Astrocyte (in vitro differentiated cells and primary cell): Measurements from ENCODE around the gene BPTF. TPM values are rescaled to one million over a fixed set of nuclear protein-coding genes. Genes with fewer than 3 reads are reported as not detected.
"Not testable (repeated sequence)": the region's sequence is repeated elsewhere in the genome, so short reads cannot be mapped to it uniquely, and the experiment has no call there.

Experiments
- DNase-seq: peaks from one replicate; pipeline ENCODE4 v3.0.0-alpha.2; 2010; ENCODE audit warnings: low read depth
- FAIRE-seq: peaks from 2 replicates; lab custom pipeline; 2011; peaks lifted over from hg19 to GRCh38; lab: Jason Lieb, UNC
- H2AFZ ChIP-seq: 2 replicates; pipeline ENCODE4 v1.6.0; 2012; ENCODE audit warnings: low read depth, low read length, inconsistent platforms
- H3K27ac ChIP-seq: 2 replicates; pipeline ENCODE4 v1.5.1; 2011; ENCODE audit warnings: low read depth, low read length, inconsistent platforms
- H3K27me3 ChIP-seq: 2 replicates; pipeline ENCODE4 v1.6.0; 2011; ENCODE audit warnings: low read length, inconsistent platforms; ENCODE audit not compliant: insufficient read depth
- H3K36me3 ChIP-seq: 2 replicates; pipeline ENCODE4 v1.5.1; 2011; ENCODE audit warnings: low read length, inconsistent platforms; ENCODE audit not compliant: insufficient read depth
- H3K4me1 ChIP-seq: 2 replicates; pipeline ENCODE4 v1.5.1; 2011; ENCODE audit warnings: low read length, inconsistent platforms; ENCODE audit not compliant: insufficient read depth
- H3K4me2 ChIP-seq: 2 replicates; pipeline ENCODE4 v1.6.0; 2012; ENCODE audit warnings: low read length, inconsistent platforms
- H3K4me3 ChIP-seq: 2 replicates; pipeline ENCODE4 v1.5.1; 2011; ENCODE audit warnings: low read depth, mild to moderate bottlenecking, low read length, inconsistent platforms; ENCODE audit not compliant: insufficient read depth
- H3K79me2 ChIP-seq: 2 replicates; pipeline ENCODE4 v1.6.0; 2012; ENCODE audit warnings: mild to moderate bottlenecking, low read length, inconsistent platforms; ENCODE audit not compliant: insufficient read depth
- H3K9ac ChIP-seq: 2 replicates; pipeline ENCODE4 v1.6.0; 2012; ENCODE audit warnings: mild to moderate bottlenecking, low read length, inconsistent platforms
- H3K9me3 ChIP-seq: 2 replicates; pipeline ENCODE4 v1.5.1; 2012; ENCODE audit warnings: low read depth, mild to moderate bottlenecking, low read length, inconsistent platforms; ENCODE audit not compliant: insufficient read depth
- H4K20me1 ChIP-seq: 2 replicates; pipeline ENCODE4 v1.6.0; 2012; ENCODE audit warnings: low read length, inconsistent platforms; ENCODE audit not compliant: insufficient read depth
- H3K27ac Mint-ChIP-seq: one replicate; pipeline ENCODE4 v1.8.0; 2021; ENCODE audit warnings: mild to moderate bottlenecking, mixed read lengths; ENCODE audit not compliant: unreplicated experiment
- H3K27me3 Mint-ChIP-seq: one replicate; pipeline ENCODE4 v1.8.0; 2021; ENCODE audit warnings: low read depth, mixed read lengths; ENCODE audit not compliant: unreplicated experiment
- H3K36me3 Mint-ChIP-seq: one replicate; pipeline ENCODE4 v1.8.0; 2021; ENCODE audit warnings: low read depth, mixed read lengths; ENCODE audit not compliant: unreplicated experiment
- H3K4me1 Mint-ChIP-seq: one replicate; pipeline ENCODE4 v1.8.0; 2021; ENCODE audit warnings: low read depth, mixed read lengths; ENCODE audit not compliant: unreplicated experiment
- H3K4me3 Mint-ChIP-seq: one replicate; pipeline ENCODE4 v1.8.0; 2021; ENCODE audit warnings: mild to moderate bottlenecking, moderate library complexity, mixed read lengths; ENCODE audit not compliant: unreplicated experiment
- H3K9me3 Mint-ChIP-seq: one replicate; pipeline ENCODE4 v1.8.0; 2021; ENCODE audit warnings: mild to moderate bottlenecking, mixed read lengths; ENCODE audit not compliant: unreplicated experiment
- CTCF ChIP-seq: IDR thresholded peaks from 2 replicates; pipeline ENCODE4 v1.5.1; 2011; ENCODE audit warnings: low read depth, mild to moderate bottlenecking, inconsistent platforms, low read length, moderate library complexity; ENCODE audit not compliant: insufficient read depth
- EZH2 ChIP-seq: IDR thresholded peaks from 2 replicates; pipeline ENCODE4 v1.6.1; 2012; ENCODE audit warnings: mild to moderate bottlenecking, low read length, inconsistent platforms; ENCODE audit not compliant: insufficient read depth
- total RNA-seq: library from RNA; stranded (reverse); gene quantifications from 2 replicates; pipeline ENCODE4 v1.2.1, GENCODE V29; 2021

BPTF gene
- total RNA-seq, 1 donor from 2014 or later = 72.7 TPM

GRCh38 chr17:67980456-67980855, 155.2 kb downstream of the BPTF start:
- Histone ChIP-seq H3K4me2 (no peak overlapping the region), H3K9ac (no peak overlapping the region), H3K4me3 (no peak overlapping the region), H3K9me3 (no peaks in the 10 kb centered on the region), H3K79me2 (no peaks in the 10 kb centered on the region), H3K27me3 (no peaks in the 10 kb centered on the region), H4K20me1 (peaks cover 4% of the 10 kb centered on the region), H3K4me1 (no peaks in the 10 kb centered on the region), H2AFZ (no peak overlapping the region), H3K36me3 (peaks cover 15% of the 10 kb centered on the region), H3K27ac (no peak overlapping the region)
- H3K4me3 Mint-ChIP-seq = no peak overlapping the region
- no peaks in the 10 kb centered on the region for H3K27me3 Mint-ChIP-seq
- DNase-seq (no peak), FAIRE-seq (no peak)
- H3K4me1 Mint-ChIP-seq = peaks cover 5% of the 10 kb centered on the region
- no peaks in the 10 kb centered on the region for H3K9me3 Mint-ChIP-seq
- no peak overlapping the region for H3K27ac Mint-ChIP-seq
- TF ChIP-seq EZH2 (no peak), CTCF (no peak)
- peaks cover 11% of the 10 kb centered on the region for H3K36me3 Mint-ChIP-seq

GRCh38 chr17:67980883-67981282, 155.6 kb downstream of the BPTF start:
- H3K9me3 Mint-ChIP-seq, H4K20me1 ChIP-seq, H3K36me3 Mint-ChIP-seq, H3K4me1 ChIP-seq, H3K27ac Mint-ChIP-seq, H2AFZ ChIP-seq, H3K4me2 ChIP-seq, H3K4me3 ChIP-seq, H3K4me1 Mint-ChIP-seq, FAIRE-seq, H3K79me2 ChIP-seq, H3K27ac ChIP-seq, H3K4me3 Mint-ChIP-seq, H3K9me3 ChIP-seq, H3K27me3 Mint-ChIP-seq, H3K27me3 ChIP-seq, DNase-seq, H3K9ac ChIP-seq: not testable (repeated sequence)
- H3K36me3 ChIP-seq = peaks cover 15% of the 10 kb centered on the region

- Histone ChIP-seq H3K9me3 (no peaks in the 10 kb centered on the region), H2AFZ (no peak overlapping the region), H3K27ac (no peak overlapping the region), H3K4me3 (no peak overlapping the region), H4K20me1 (peaks cover 4% of the 10 kb centered on the region), H3K27me3 (no peaks in the 10 kb centered on the region), H3K4me1 (no peaks in the 10 kb centered on the region), H3K9ac (no peak overlapping the region), H3K36me3 (peaks cover 11% of the 10 kb centered on the region), H3K4me2 (no peak overlapping the region), H3K79me2 (no peaks in the 10 kb centered on the region)
- TF ChIP-seq CTCF (no peak), EZH2 (no peak)
- no peaks in the 10 kb centered on the region for H3K9me3 Mint-ChIP-seq
- no peak overlapping the region for H3K27ac Mint-ChIP-seq
- DNase-seq (no peak), FAIRE-seq (no peak)
- no peaks in the 10 kb centered on the region for H3K27me3 Mint-ChIP-seq
- H3K4me1 Mint-ChIP-seq = peaks cover 5% of the 10 kb centered on the region
- H3K36me3 Mint-ChIP-seq = peaks cover 9% of the 10 kb centered on the region
- no peak overlapping the region for H3K4me3 Mint-ChIP-seq
Observed at GRCh38 chr17:67982034-67982640, 156.8 kb downstream of the BPTF start.
